ENCODE results near the gene MUC4.
"Not testable (repeated sequence)": the region's sequence is repeated elsewhere in the genome, so short reads cannot be mapped to it uniquely, and the experiment has no call there.

Gene MUC4

DNA sequence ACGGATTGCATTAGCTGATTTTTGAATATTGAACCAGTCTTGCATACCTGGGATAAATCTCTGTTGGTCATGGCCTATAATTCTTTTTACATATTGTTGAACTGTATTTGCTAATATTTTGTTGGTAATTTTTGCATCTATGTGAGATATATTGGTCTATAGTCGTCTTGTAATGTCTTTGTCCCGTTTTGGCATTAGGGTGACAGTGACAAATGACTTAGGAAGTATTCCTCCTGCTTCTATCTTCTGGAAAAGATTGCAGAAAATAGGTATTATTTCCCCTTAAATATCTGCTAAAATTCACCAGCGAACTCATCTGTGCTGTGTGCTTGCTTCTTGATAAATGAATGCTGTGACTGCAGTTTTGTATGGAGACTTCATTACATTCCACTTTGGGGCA, 67.3 kb downstream of the MUC4 start:
- DNase-seq (ENCODE audit: low spot score): no peak

DNA sequence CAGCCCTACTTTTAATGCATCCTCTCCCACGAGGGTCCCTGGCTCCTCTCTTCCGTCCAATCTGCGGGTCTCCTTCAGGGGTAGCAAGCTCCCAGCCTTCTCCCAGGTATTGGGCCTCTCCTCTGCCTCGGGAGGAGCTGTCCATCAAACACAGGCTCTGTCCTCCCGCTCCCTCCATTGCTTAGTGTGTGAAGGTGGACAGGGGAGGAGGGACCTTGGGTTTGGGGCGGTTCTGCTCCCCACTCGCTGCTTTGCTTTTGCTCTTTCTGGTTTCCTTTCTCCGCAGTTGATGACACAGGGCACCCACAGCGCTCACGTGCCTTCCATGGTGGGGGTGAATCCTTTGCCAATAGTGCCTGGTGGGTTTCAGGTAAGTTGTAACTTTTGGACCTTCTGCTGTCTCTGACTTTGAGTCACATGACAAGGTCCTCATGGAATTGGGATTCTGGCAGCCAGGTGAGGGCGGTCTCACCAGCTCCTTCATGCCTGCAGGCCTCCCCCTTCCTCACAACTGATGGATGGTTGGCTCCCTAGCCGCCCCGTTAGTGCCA, 72.1 kb downstream of the MUC4 start:
- DNase-seq (ENCODE audit: low spot score): no peak

DNA sequence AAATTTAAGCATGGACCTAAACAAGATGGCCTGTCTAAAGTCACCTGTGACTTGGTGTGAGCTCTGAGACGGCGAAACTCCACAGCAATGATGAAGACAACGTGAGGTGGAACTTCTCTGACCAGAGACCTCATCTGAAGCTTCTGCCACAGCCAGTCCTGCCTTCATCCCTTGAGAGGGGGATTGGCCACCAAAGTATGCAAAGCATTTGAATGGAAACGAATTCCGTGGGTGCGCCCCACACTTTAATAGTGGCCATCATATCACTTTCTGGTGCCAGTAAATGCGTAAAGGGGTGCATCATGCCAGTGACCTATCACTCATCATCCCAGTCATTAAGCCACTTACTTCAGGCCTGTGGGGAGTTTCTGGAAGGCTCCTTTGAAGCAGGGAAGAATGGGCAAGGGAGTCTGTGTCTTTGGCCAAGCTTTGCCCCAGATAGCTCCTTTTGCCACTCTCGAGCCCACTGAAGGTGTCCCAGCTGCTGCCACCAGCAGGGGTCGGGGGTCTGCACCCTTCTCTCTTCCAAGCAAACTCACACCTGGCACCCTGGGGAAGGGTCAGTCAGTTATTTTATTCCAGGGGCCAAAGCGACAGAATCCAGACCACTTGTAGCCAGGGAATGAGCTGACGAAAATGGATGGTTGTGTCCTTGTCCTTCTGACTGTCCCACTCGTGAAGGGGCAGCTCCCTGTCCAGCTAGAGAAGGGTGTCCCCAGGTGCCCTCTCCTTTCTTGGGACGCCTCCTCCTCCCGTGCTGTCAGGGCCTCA, 73.3 kb downstream of the MUC4 start:
- DNase-seq (ENCODE audit: low spot score): no peak

DNA sequence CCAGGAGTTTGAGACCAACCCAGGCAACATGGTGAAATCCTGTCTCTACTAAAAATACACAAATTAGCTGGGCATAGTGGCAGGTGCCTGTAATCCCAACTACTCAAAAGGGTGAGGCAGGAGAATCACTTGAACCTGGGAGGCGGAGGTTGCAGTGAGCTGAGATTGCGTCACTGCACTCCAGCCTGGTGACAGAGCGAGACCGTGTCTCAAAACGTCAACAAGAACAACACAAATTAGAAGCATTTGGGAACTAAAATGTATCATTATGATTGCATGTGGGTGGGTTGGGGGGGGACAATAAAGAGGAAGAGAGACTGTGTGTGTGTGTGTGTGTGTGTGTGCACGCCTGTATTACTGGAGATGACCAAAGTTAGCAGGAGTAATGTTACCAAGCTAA, 73.9 kb downstream of the MUC4 start:
- DNase-seq (ENCODE audit: low spot score): not testable (repeated sequence)

DNA sequence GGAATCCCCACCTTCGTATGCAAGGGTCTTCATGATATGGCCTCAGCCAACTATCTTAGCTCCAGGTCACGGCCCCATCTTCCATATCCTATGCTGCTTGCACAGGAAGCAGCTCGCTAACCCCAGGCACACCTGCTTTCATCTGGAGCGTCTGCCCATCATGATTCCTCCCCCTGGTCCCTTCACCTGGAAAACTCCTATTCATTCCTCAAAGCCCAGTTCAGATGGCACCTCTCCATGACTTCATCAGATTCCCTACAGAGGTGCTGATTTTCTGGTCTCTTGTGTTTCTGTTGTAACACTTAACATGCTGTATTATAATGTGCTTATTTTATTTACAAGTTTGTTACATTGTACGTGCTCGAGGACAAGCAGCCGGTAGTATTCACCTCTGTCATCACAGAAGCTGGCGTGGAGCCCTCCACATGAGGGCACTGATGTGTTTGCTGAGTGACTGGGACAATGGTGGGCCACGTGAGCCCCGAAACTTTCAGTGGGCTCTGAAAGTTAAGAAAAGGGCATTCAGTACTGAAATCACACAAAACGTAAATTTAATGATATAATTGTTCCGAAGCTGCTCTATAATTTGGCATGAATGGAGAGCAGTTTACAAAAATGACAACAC, 74.8 kb downstream of the MUC4 start:
- DNase-seq (ENCODE audit: low spot score): no peak

DNA sequence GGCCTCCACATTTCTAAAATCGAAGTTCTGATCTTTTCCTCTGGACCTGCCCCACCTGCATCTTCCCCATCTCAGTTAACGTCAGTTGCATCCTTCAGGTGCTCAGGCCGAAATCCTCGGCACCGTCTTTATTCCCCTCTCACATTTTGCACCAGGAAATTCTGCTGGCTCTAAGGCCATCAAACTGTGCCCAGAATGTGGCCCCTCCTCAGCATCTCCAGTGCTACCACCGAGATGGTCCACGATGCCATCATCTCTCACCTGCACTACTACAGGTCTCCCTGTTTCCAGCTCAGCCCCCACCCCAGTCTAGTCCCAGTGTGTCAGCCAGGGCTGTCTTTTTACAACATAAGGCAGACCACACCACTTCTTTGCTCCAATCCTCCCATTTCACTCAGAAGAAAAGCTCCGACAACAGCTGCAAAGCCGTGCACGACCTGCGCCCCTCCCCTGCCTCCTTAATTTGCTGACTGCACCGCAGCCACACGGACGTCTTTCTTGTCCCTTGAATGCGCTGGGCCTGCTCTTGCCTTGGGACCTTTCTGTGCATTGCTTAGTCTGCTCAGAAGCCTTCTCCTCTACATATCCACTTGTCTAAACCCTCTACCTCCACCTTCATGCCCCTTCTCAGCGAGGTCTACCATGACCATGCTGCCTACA, 76.6 kb downstream of the MUC4 start:
- DNase-seq (ENCODE audit: low spot score): no peak

DNA sequence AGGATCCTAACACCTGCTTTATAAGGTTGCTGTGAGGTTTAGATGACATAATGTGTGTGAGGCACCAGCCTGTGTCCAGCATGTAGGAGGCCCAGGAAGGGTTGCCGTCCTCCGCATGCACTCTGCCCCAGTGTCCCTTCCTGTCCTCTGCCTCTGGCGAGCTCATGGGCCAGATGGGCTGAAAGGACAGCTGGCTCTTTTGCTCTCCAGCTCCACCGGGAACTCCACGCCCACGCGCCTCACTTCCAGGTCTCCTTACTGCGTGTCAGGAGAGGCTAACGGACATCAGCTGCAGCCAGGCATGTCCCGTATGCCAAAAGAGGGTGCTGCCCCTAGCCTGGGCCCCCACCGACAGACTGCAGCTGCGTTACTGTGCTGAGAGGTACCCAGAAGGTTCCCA, 78.8 kb downstream of the MUC4 start:
- no peak for DNase-seq (ENCODE audit: low spot score)

DNA sequence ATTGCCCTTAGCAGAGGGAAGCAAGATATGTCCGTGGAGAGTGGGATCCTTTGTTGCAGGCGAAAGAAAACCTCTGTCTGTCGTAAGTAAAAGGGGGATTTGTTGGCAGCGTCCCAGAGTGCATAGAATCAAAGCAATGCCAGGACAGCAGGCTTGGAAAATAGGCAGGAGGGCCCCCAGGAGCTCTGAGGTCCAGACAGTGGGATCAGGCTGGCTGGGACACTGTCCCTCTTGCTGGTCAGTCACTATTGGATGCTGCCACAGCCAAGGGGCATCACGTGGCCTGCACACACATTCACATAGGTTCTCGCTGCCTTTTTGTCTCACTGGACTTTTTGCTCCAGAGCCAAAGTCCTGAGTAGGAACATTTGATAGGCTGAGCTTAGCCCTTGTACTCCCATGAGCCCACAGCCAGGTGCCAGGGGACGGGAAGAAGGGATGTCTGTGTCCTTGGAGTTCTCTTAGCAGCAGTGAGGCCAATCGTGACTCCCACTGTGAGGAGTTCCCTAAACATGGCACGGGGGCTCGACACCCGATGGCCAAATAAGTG, 80.3 kb downstream of the MUC4 start:
- DNase-seq (ENCODE audit: low spot score): no peak

DNA sequence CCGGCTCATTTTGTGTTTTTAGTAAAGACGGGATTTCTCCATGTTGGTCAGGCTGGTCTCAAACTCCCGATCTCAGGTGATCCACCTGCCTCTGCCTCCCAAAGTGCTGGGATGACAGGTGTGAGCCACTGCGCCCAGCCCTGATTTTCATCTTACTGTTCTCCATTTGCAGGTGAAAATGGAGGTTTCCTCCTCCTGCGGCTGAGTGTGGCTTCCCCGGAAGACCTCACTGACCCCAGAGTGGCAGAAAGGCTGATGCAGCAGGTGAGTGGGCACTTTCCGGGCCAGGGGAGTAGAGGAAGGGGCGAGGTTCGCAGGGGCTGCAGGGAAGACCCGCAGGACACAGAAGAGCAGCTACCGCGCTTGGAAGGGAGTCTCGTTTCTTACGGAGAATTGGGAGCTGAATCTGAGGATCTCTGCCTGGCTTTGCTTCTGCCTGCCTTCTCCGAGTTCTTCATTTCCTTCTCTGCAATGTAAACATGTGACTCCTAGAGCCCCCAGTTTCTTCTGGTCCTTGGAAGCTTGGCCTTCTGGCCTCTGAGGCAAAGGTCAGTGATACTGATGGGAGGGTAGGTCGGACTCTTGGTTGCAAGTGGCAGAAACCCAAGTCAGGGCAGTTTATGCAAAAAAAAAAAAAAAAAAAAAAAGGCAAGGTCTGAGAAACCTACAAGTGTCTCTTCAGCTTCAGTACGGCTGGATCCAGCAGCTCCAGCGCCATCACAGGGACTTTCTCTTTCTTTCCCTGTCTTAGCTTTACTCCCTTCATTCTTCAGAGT, 82.1 kb downstream of the MUC4 start:
- no peak for DNase-seq (ENCODE audit: low spot score)

DNA sequence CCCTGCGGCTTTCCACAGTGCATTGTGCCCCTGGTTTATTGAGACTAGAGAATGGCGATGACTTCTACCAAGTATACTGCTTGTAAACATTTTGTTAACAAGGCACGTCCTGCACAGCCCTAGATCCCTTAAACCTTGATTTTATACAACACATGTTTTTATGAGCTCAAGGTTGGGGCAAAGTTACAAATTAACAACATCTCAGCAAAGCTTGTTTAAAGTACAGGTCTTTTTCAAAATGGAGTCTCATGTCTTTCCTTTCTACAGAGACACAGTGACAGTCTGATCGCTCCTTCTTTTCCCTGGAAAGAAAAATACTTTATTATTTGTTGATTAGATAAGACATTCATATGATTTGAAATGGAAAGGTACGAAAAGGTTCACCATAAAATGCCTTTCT, 82.9 kb downstream of the MUC4 start:
- DNase-seq (ENCODE audit: low spot score): not testable (repeated sequence)

DNA sequence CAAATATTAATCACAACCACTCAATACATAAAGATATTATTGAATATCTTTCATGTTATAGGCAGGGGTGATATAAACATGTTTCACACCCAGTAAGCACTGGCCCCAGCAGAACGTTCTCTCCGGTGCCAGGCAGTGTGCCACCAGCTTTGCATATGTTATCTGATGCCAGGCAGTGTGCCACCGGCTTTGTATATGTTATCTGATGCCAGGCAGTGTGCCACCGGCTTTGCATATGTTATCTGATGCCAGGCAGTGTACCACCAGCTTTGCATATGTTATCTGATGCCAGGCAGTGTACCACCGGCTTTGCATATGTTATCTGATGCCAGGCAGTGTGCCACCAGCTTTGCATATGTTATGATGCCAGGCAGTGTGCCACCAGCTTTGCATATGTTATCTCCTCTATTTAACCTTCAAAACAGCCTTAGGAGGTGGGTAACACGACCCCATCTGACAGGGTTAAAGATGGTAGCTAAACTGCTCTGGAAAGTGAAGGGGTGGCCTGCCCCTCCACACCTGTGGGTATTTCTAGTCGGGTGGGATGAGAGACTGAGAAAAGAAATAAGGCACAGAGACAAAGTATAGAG, 84.0 kb downstream of the MUC4 start:
- DNase-seq (ENCODE audit: low spot score): no peak

DNA sequence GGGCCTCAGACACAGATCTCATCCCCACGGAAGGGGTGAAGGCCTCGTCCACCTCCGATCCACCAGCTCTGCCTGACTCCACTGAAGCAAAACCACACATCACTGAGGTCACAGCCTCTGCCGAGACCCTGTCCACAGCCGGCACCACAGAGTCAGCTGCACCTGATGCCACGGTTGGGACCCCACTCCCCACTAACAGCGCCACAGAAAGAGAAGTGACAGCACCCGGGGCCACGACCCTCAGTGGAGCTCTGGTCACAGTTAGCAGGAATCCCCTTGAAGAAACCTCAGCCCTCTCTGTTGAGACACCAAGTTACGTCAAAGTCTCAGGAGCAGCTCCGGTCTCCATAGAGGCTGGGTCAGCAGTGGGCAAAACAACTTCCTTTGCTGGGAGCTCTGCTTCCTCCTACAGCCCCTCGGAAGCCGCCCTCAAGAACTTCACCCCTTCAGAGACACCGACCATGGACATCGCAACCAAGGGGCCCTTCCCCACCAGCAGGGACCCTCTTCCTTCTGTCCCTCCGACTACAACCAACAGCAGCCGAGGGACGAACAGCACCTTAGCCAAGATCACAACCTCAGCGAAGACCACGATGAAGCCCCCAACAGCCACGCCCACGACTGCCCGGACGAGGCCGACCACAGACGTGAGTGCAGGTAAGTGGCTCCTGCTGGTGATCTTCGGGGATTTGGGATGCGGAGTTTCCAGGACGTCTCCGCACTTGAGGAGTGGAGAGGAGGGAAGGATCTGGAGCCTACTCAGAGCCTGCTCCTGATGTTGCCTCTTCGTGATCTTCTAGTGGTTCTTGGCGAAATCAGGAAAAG, 85.6 kb downstream of the MUC4 start:
- DNase-seq (ENCODE audit: low spot score): not testable (repeated sequence)

DNA sequence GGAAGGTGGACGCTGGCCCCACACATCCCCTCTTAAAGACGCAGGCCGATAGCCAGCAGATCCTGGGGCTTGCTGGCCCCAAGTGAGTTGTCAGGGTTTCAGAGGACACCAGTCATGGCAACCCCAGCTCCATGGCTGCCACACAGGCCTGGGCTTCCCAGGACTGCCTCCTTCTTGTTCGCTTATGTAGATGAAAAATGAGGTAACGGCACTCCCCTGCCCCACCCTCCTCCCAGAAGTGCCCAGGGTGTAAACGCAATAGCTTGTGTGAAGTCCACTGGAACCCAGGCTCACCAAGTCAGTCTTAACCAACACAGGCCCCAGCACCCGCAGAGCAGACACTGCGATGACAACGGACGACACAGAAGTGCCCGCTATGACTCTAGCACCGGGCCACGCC, 87.4 kb downstream of the MUC4 start:
- DNase-seq (ENCODE audit: low spot score): not testable (repeated sequence)

DNA sequence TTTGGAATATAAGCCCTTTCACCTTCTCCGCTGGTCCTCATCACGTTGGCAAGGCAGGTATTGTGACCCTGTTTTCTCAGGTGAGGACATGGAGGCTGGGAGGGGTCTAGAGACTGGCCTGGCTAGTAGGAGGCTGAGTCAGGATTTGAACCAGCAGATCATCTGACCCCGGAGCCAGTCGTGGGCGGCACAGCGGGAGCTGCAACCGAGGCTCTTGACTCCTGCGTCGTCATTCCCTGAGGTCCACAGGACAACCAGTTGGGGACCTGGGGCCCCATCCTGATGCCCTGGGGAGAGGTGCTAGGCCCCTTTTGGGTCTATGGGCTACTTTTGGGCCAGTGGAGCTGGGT, 88.8 kb downstream of the MUC4 start:
- DNase-seq (ENCODE audit: low spot score): not testable (repeated sequence)

DNA sequence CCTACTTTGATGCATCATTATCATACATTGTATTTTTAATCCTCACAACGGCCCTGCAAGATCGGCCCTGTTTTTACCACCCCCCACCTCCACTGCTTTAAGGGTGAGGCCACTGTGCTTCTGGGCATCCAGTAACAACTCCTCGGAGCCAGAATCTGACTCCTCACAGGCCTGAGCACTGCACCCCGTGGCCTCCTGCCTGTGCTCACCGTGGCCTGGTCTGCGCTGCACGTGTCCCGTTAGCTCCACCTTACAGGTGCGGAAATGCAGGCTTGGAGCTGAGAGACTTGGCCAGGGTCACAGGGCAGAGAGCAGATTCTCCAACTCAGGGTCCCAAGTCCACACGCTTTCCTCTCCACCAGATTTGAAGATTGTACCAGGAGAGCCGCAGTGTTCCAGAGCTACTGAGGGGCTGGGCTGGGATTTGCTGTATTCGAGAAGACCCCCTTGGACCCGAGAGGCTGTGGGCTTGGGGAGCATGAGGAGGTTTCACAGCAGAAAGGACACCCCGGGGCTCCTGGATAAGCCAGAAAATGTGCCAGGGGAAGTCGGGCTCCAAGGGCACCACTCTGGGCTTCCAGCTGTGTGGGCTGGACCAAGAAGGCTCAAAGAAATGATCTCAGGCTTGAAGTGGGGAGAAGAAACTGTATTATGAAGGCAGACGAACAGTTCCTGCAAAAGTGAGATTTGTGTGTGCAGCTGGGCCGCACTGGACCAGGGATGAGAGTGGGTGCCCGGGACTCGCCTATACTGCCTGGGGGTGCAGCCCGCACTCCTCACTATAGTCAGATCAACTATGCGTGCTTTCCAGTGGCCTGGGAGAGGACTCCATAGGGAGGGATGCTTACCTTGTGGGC, 89.4 kb downstream of the MUC4 start:
- DNase-seq (ENCODE audit: low spot score): not testable (repeated sequence)

DNA sequence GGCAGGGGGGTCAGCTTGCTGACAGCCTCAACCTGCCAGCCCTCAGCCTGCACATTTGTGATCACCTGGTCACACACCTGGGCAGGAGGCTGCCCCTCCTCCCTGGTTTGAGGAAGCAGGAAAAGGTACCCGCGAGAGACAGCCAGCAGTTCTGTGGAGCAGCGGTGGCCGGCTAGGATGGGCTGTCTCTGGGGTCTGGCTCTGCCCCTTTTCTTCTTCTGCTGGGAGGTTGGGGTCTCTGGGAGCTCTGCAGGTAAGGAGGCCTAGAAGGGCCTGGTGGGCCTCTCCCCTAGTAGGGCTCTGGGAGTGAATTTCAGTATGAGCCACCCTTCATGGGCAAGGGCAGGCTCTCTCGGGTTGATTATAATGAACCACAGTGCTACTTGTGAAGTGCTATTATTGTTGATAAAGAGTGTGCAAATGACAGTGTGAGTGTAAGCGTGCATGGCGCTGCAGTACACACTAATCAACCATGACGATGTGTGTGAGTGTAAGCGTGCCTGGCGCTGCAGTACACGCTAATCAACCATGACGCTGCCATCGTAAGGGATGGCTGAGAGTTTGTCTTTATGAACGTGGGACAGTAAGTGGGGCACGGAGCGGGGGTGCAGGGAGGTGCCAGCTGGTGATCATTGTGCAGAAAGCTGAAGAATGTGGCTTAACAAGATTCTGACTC, 90.8 kb downstream of the MUC4 start, which contains the start of gene MUC20:
TSS of gene MUC20 (plus strand) at position 148 of the 676 bp plus-strand sequence. CDS start at position 178, 30 bp downstream.
- not testable (repeated sequence) for DNase-seq (ENCODE audit: low spot score)

DNA sequence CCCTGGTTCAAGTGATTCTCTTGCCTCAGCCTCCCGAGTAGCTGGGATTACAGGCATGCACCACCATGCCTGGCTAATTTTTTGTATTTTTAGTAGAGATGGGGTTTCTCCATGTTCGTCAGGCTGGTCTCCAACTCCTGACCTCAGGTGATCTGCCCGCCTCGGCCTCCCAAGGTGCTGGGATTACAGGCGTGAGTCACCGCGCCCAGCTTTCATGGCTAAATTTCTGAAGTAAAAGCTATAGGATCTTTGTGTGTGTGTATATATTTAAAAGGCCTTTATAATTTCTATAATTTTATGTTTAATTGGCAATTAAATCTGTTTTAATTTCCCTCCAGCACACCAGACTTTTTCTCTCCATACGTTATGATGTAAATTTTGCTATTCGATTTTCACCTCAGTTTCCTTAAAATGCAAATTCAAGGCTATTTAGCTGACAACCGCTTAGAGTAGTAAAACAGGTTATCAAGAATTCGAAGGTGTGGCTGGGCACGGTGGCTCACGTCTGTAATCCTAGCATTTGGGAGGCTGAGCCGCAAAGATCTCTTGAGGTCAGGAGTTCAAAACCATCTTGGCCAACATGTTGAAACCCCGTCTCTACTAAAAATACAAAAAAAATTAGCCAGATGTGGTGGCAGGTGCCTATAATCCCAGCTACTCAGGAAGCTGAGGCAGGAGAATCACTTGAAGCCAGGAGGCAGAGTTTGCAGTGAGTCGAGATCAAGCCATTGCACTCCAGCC, 92.0 kb downstream of the MUC4 start:
- not testable (repeated sequence) for DNase-seq (ENCODE audit: low spot score)

DNA sequence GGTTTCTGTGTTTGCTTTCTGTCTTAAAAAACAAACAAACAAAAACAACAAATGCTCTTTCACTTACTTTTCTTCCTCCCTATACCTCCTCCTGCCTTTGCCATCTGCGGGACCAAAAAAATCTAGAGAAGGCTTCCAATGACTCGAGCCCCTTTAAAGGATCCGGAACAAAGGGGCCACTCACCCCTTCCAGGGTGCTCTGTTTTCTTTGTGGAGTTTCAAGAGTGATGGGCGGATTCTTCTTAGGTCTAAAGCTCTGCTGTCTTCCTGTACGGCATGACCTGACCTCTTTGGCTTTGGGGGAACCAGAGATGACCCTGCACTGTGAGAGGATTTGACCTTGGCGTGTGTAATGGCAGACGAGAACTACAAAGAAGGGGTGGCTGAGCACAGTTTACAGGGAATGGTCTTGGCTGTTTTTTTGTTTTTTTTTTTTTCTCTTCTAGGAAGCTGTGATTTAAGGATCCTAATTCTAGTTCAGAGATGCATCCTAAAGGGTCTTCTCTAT, 93.2 kb downstream of the MUC4 start:
- no peak for DNase-seq (ENCODE audit: low spot score)

All from RKO (cell line).